Suprapubic skin (tissue), 4 donors: ENCODE results near the gene LHX2. TPM values are rescaled to one million over a fixed set of nuclear protein-coding genes. Genes with fewer than 3 reads are reported as not detected.
A peak's percentile ranks its signal among the peaks of the same experiment; 100 is the strongest.

ENCODE experiments used
- DNase-seq, 2 donors: peaks; one replicate each; pipeline ENCODE4 v3.0.0-alpha.2; 2019; ENCODE audit warnings: low spot score in 2 of 2
- H3K27ac ChIP-seq: fragments of 200-600 bp; sonication (generic); one replicate; pipeline ENCODE4 v1.5.1; 2019
- H3K27me3 ChIP-seq: fragments of 200-600 bp; sonication (generic); one replicate; pipeline ENCODE4 v1.5.1; 2019
- H3K36me3 ChIP-seq: fragments of 200-600 bp; sonication (generic); one replicate; pipeline ENCODE4 v1.5.1; 2019
- H3K4me1 ChIP-seq: fragments of 200-600 bp; sonication (generic); one replicate; pipeline ENCODE4 v1.5.1; 2019
- H3K4me3 ChIP-seq: fragments of 200-600 bp; sonication (generic); one replicate; pipeline ENCODE4 v1.5.1; 2019; ENCODE audit warnings: mild to moderate bottlenecking
- H3K9me3 ChIP-seq: fragments of 200-600 bp; sonication (generic); one replicate; pipeline ENCODE4 v1.5.1; 2019
- CTCF ChIP-seq, 2 donors: fragments of 200-600 bp in 1 of 2; fragments of 450-650 bp in 1 of 2; sonication (generic) in 1 of 2; IDR thresholded peaks; one replicate each; pipeline ENCODE4 v1.5.1; 2016 to 2019; ENCODE audit warnings: antibody characterized with exemption in 2 of 2, mild to moderate bottlenecking in 1 of 2, moderate library complexity in 1 of 2
- EP300 ChIP-seq: sonication (generic); formaldehyde crosslinking; IDR thresholded peaks from one replicate; pipeline ENCODE4 v1.6.1; 2017; ENCODE audit warnings: antibody characterized with exemption
- POLR2A ChIP-seq, 2 donors: fragments of 450-650 bp; IDR thresholded peaks; one replicate each; pipeline ENCODE4 v1.6.1; 2017; ENCODE audit warnings: antibody characterized with exemption in 2 of 2, mild to moderate bottlenecking in 2 of 2, moderate library complexity in 2 of 2
- POLR2AphosphoS5 ChIP-seq, 3 donors: sonication (generic); formaldehyde crosslinking; IDR thresholded peaks; one replicate each; pipeline ENCODE4 v1.6.1; 2017; ENCODE audit warnings: antibody characterized with exemption in 3 of 3
- WGBS: methylation state at CpG from one replicate; pipeline ENCODE4 v1.1.5; 2018; 5-methylcytosine and 5-hydroxymethylcytosine counted together
- total RNA-seq, 4 donors: library from RNA; depleted of rRNA; stranded (reverse); fragments of >200 nt; gene quantifications; one replicate each; pipeline ENCODE4 v1.1.0, GENCODE V29; 2016

Gene LHX2
- total RNA-seq, 4 donors from 2014 or later, result 1.7 to 20.6 (median 11.6) TPM

GRCh38 chr9:124012368-124013301 is 1.1 kb downstream of the LHX2 start:
- peak in 1 of 2 donors; percentile 49 for DNase-seq
- Histone ChIP-seq H3K9me3 (no peaks in the 10 kb centered on the region), H3K27me3 (peaks cover 100% of the 10 kb centered on the region), H3K27ac (no peak overlapping the region), H3K4me1 (peaks cover 68% of the 10 kb centered on the region), H3K36me3 (no peaks in the 10 kb centered on the region), H3K4me3 (peak overlapping the region; percentile 46)
- WGBS, result 20% methylated on average over 21 of the region's 83 CpGs
- no peak for TF ChIP-seq POLR2A (IDR thresholded peaks at IDR 0.05)
- TF ChIP-seq EP300, result no peak
- no peak for TF ChIP-seq POLR2AphosphoS5 (IDR thresholded peaks at IDR 0.05)
- no peak for TF ChIP-seq CTCF (IDR thresholded peaks at IDR 0.05)

- WGBS, result 32% methylated on average over 22 of the region's 40 CpGs
- DNase-seq, result peak in 1 of 2 donors; percentile 42
- Histone ChIP-seq H3K27me3 (peaks cover 100% of the 10 kb centered on the region), H3K9me3 (no peaks in the 10 kb centered on the region), H3K36me3 (no peaks in the 10 kb centered on the region), H3K27ac (no peak overlapping the region), H3K4me1 (peaks cover 69% of the 10 kb centered on the region), H3K4me3 (peak overlapping the region; percentile 46)
- no peak for TF ChIP-seq POLR2A (IDR thresholded peaks at IDR 0.05)
- no peak for TF ChIP-seq CTCF (IDR thresholded peaks at IDR 0.05)
- no peak for TF ChIP-seq EP300
- TF ChIP-seq POLR2AphosphoS5 (IDR thresholded peaks at IDR 0.05), result no peak
Observed at GRCh38 chr9:124013309-124014210, 2.0 kb downstream of the LHX2 start.

GRCh38 chr9:124014211-124014955 is 2.8 kb downstream of the LHX2 start:
- Histone ChIP-seq H3K4me3 (no peak overlapping the region), H3K36me3 (no peaks in the 10 kb centered on the region), H3K27ac (no peak overlapping the region), H3K27me3 (peaks cover 100% of the 10 kb centered on the region), H3K4me1 (peaks cover 64% of the 10 kb centered on the region), H3K9me3 (no peaks in the 10 kb centered on the region)
- TF ChIP-seq EP300 (no peak), POLR2AphosphoS5 (IDR thresholded peaks at IDR 0.05) (no peak), CTCF (IDR thresholded peaks at IDR 0.05) (no peak), POLR2A (IDR thresholded peaks at IDR 0.05) (no peak)
- WGBS, result 37% methylated on average over 8 of the region's 8 CpGs
- peak in 1 of 2 donors; percentile 19 for DNase-seq

- peaks cover 100% of the 10 kb centered on the region for H3K27me3 ChIP-seq
- peak overlapping the region; percentile 43 for H3K4me3 ChIP-seq
- 30% methylated on average over 33 of the region's 57 CpGs for WGBS
- DNase-seq, result peak in 1 of 2 donors; percentile 51
- H3K36me3 ChIP-seq, result no peaks in the 10 kb centered on the region
- H3K9me3 ChIP-seq, result no peaks in the 10 kb centered on the region
- no peak overlapping the region for H3K27ac ChIP-seq
- no peak for TF ChIP-seq EP300
- TF ChIP-seq POLR2AphosphoS5 (IDR thresholded peaks at IDR 0.05), result no peak
- no peak for TF ChIP-seq CTCF (IDR thresholded peaks at IDR 0.05)
- TF ChIP-seq POLR2A (IDR thresholded peaks at IDR 0.05), result no peak
- H3K4me1 ChIP-seq, result peaks cover 63% of the 10 kb centered on the region
Observed at GRCh38 chr9:124014956-124015660, 3.5 kb downstream of the LHX2 start.
